ENCODE data around the gene FAM156B. TPM values are rescaled to one million over a fixed set of nuclear protein-coding genes. Genes with fewer than 3 reads are reported as not detected.
"Not testable (repeated sequence)": the region's sequence is repeated elsewhere in the genome, so short reads cannot be mapped to it uniquely, and the experiment has no call there.

The FAM156B gene, protein sequence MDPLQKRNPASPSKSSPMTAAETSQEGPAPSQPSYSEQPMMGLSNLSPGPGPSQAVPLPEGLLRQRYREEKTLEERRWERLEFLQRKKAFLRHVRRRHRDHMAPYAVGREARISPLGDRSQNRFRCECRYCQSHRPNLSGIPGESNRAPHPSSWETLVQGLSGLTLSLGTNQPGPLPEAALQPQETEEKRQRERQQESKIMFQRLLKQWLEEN
- 17.9 TPM for polyA plus RNA-seq (2013, experiment 1 of 2)
- polyA plus RNA-seq (2013, experiment 2 of 2) = 17.9 TPM

- not testable (repeated sequence) for H3K27me3 ChIP-seq (ENCODE audit: control insufficient read depth in 1 of 2, insufficient read depth in 1 of 2, low read length in 2 of 2); H2BK5ac ChIP-seq (ENCODE audit: low read depth, low read length, poor library complexity, severe bottlenecking); H2BK15ac ChIP-seq (ENCODE audit: low read depth, poor library complexity, severe bottlenecking); H3K4me1 ChIP-seq (ENCODE audit: control insufficient read depth, insufficient read depth, low read depth, low read length); H3K4me2 ChIP-seq (ENCODE audit: low read length, poor library complexity, severe bottlenecking); H3K79me1 ChIP-seq (replicated peaks; ENCODE audit: low read length, poor library complexity, severe bottlenecking); H3K4me3 ChIP-seq (ENCODE audit: insufficient read depth in 1 of 2, low read depth in 1 of 2, low read length in 2 of 2); H3K36me3 ChIP-seq (ENCODE audit: control insufficient read depth in 1 of 2, insufficient read depth in 2 of 2, low read depth in 1 of 2, low read length in 2 of 2); H2AK5ac ChIP-seq (ENCODE audit: low read length, severe bottlenecking); H3K23ac ChIP-seq (ENCODE audit: low read length in 2 of 2); H2AFZ ChIP-seq (ENCODE audit: low read depth, low read length); H3K9ac ChIP-seq (ENCODE audit: low read length); H3K27ac ChIP-seq (ENCODE audit: low read length, poor library complexity, severe bottlenecking); H4K91ac ChIP-seq (ENCODE audit: low read length); H3K14ac ChIP-seq (ENCODE audit: low read length in 2 of 2); H4K8ac ChIP-seq (ENCODE audit: low read length); DNase-seq; H3K9me3 ChIP-seq (ENCODE audit: control insufficient read depth, low read length); H3K4ac ChIP-seq (ENCODE audit: low read depth in 1 of 2, low read length in 2 of 2); H3K18ac ChIP-seq (ENCODE audit: low read depth in 1 of 2, low read length in 2 of 2); H2BK120ac ChIP-seq (ENCODE audit: low read depth, low read length); H2BK12ac ChIP-seq (ENCODE audit: low read length in 2 of 2)
- no CpG with 5 or more reads among the region's 92 CpGs for WGBS
Observed at GRCh38 chrX:52896855-52897709, at the start of gene FAM156B. FAM156B (plus strand) TSS chrX:52897330; CDS start chrX:52907226, 9,896 bp downstream.

- peaks cover 7% of the 10 kb centered on the region for H3K4me1 ChIP-seq (ENCODE audit: control insufficient read depth, insufficient read depth, low read depth, low read length)
- no peak overlapping the region for H3K9ac ChIP-seq (ENCODE audit: low read length)
- no peaks in the 10 kb centered on the region for H3K79me1 ChIP-seq (replicated peaks; ENCODE audit: low read length, poor library complexity, severe bottlenecking)
- no peaks in the 10 kb centered on the region for H3K36me3 ChIP-seq (ENCODE audit: control insufficient read depth in 1 of 2, insufficient read depth in 2 of 2, low read depth in 1 of 2, low read length in 2 of 2)
- H2AFZ ChIP-seq (ENCODE audit: low read depth, low read length) = no peak overlapping the region
- H2BK12ac ChIP-seq (ENCODE audit: low read length in 2 of 2) = no peak overlapping the region
- H2BK120ac ChIP-seq (ENCODE audit: low read depth, low read length) = no peak overlapping the region
- no peak overlapping the region for H4K91ac ChIP-seq (ENCODE audit: low read length)
- H3K4me3 ChIP-seq (ENCODE audit: insufficient read depth in 1 of 2, low read depth in 1 of 2, low read length in 2 of 2) = no peak overlapping the region
- 76% methylated on average over 7 of the region's 9 CpGs for WGBS
- H3K23ac ChIP-seq (ENCODE audit: low read length in 2 of 2) = no peak overlapping the region
- H2BK5ac ChIP-seq (ENCODE audit: low read depth, low read length, poor library complexity, severe bottlenecking) = no peak overlapping the region
- H3K18ac ChIP-seq (ENCODE audit: low read depth in 1 of 2, low read length in 2 of 2) = no peak overlapping the region
- no peak overlapping the region for H3K14ac ChIP-seq (ENCODE audit: low read length in 2 of 2)
- no peaks in the 10 kb centered on the region for H3K9me3 ChIP-seq (ENCODE audit: control insufficient read depth, low read length)
- H3K4ac ChIP-seq (ENCODE audit: low read depth in 1 of 2, low read length in 2 of 2) = no peak overlapping the region
- no peak overlapping the region for H3K4me2 ChIP-seq (ENCODE audit: low read length, poor library complexity, severe bottlenecking)
- no peak overlapping the region for H3K27ac ChIP-seq (ENCODE audit: low read length, poor library complexity, severe bottlenecking)
- no peak overlapping the region for H2AK5ac ChIP-seq (ENCODE audit: low read length, severe bottlenecking)
- H4K8ac ChIP-seq (ENCODE audit: low read length) = no peak overlapping the region
- H3K27me3 ChIP-seq (ENCODE audit: control insufficient read depth in 1 of 2, insufficient read depth in 1 of 2, low read length in 2 of 2) = peaks cover 0 to 46% of the 10 kb centered on the region in 2 experiments
- H2BK15ac ChIP-seq (ENCODE audit: low read depth, poor library complexity, severe bottlenecking) = no peak overlapping the region
- peak; percentile 11 for DNase-seq
Observed at GRCh38 chrX:52852110-52852860, 44.8 kb upstream of the FAM156B start.

- H2BK5ac ChIP-seq (ENCODE audit: low read depth, low read length, poor library complexity, severe bottlenecking); H3K4me3 ChIP-seq (ENCODE audit: insufficient read depth in 1 of 2, low read depth in 1 of 2, low read length in 2 of 2); H3K4me1 ChIP-seq (ENCODE audit: control insufficient read depth, insufficient read depth, low read depth, low read length); H3K14ac ChIP-seq (ENCODE audit: low read length in 2 of 2); H3K27ac ChIP-seq (ENCODE audit: low read length, poor library complexity, severe bottlenecking); H3K9ac ChIP-seq (ENCODE audit: low read length); H3K36me3 ChIP-seq (ENCODE audit: control insufficient read depth in 1 of 2, insufficient read depth in 2 of 2, low read depth in 1 of 2, low read length in 2 of 2); H4K8ac ChIP-seq (ENCODE audit: low read length); H4K91ac ChIP-seq (ENCODE audit: low read length); H2AK5ac ChIP-seq (ENCODE audit: low read length, severe bottlenecking); H3K9me3 ChIP-seq (ENCODE audit: control insufficient read depth, low read length); H2AFZ ChIP-seq (ENCODE audit: low read depth, low read length); H3K4me2 ChIP-seq (ENCODE audit: low read length, poor library complexity, severe bottlenecking); DNase-seq; H3K79me1 ChIP-seq (replicated peaks; ENCODE audit: low read length, poor library complexity, severe bottlenecking); H2BK120ac ChIP-seq (ENCODE audit: low read depth, low read length); H3K4ac ChIP-seq (ENCODE audit: low read depth in 1 of 2, low read length in 2 of 2); H2BK15ac ChIP-seq (ENCODE audit: low read depth, poor library complexity, severe bottlenecking); H3K23ac ChIP-seq (ENCODE audit: low read length in 2 of 2); H2BK12ac ChIP-seq (ENCODE audit: low read length in 2 of 2); H3K18ac ChIP-seq (ENCODE audit: low read depth in 1 of 2, low read length in 2 of 2): not testable (repeated sequence)
- WGBS = 54% methylated on average over 2 of the region's 4 CpGs
- H3K27me3 ChIP-seq (ENCODE audit: control insufficient read depth in 1 of 2, insufficient read depth in 1 of 2, low read length in 2 of 2) = peaks cover 0 to 29% of the 10 kb centered on the region in 2 experiments
Observed at GRCh38 chrX:52856991-52857525, 40.1 kb upstream of the FAM156B start.
